Skeletal muscle cell (primary cell): ENCODE results near the gene TARS2.

Experiments
- DNase-seq: peaks from one replicate; pipeline ENCODE4 v3.0.0-alpha.2; 2010; ENCODE audit warnings: low read depth
- H3K4me3 ChIP-seq: 2 replicates; pipeline ENCODE4 v1.5.1; 2011; ENCODE audit warnings: low read depth, mild to moderate bottlenecking, control low read depth, low read length, moderate library complexity

TARS2 gene

GRCh38 chr1:150534002-150534401 is 46.8 kb downstream of the TARS2 start:
- no peak overlapping the region for H3K4me3 ChIP-seq
- DNase-seq, result no peak

- no peak for DNase-seq
- no peak overlapping the region for H3K4me3 ChIP-seq
These were observed 48.5 kb downstream of the TARS2 start for GRCh38 chr1:150535511-150536287.

GRCh38 chr1:150536836-150537731 is 49.9 kb downstream of the TARS2 start:
- no peak overlapping the region for H3K4me3 ChIP-seq
- DNase-seq, result no peak

GRCh38 chr1:150537732-150538684 is 50.8 kb downstream of the TARS2 start:
- no peak overlapping the region for H3K4me3 ChIP-seq
- no peak for DNase-seq

GRCh38 chr1:150543500-150544143 is 56.4 kb downstream of the TARS2 start:
- DNase-seq, result no peak
- H3K4me3 ChIP-seq, result no peak overlapping the region

GRCh38 chr1:150544204-150544603 is 57.0 kb downstream of the TARS2 start:
- DNase-seq, result no peak
- no peak overlapping the region for H3K4me3 ChIP-seq

GRCh38 chr1:150545486-150546032 is 58.3 kb downstream of the TARS2 start:
- H3K4me3 ChIP-seq, result no peak overlapping the region
- DNase-seq, result no peak

- no peak for DNase-seq
- no peak overlapping the region for H3K4me3 ChIP-seq
These were observed 59.2 kb downstream of the TARS2 start for GRCh38 chr1:150546294-150546937.

- H3K4me3 ChIP-seq, result peak overlapping the region; percentile 56
- DNase-seq, result no peak
These were observed 61.1 kb downstream of the TARS2 start for GRCh38 chr1:150548324-150548631.

GRCh38 chr1:150548632-150549495 is 61.6 kb downstream of the TARS2 start, which contains the start of gene ADAMTSL4:
TSS of gene ADAMTSL4 (plus strand) at chr1:150549408. CDS start at chr1:150552289, 2,881 bp downstream.
- no peak for DNase-seq
- peak within 1 kb of the TSS; percentile 56 for H3K4me3 ChIP-seq

- DNase-seq, result no peak
- H3K4me3 ChIP-seq, result peak overlapping the region; percentile 56
These were observed 62.4 kb downstream of the TARS2 start for GRCh38 chr1:150549496-150550221.

GRCh38 chr1:150550222-150551050 is 63.2 kb downstream of the TARS2 start:
- no peak for DNase-seq
- peak overlapping the region; percentile 56 for H3K4me3 ChIP-seq

- no peak for DNase-seq
- no peak overlapping the region for H3K4me3 ChIP-seq
These were observed 64.0 kb downstream of the TARS2 start for GRCh38 chr1:150551051-150551783.

- no peak for DNase-seq
- no peak overlapping the region for H3K4me3 ChIP-seq
These were observed 64.5 kb downstream of the TARS2 start for GRCh38 chr1:150551784-150552127.

- no peak overlapping the region for H3K4me3 ChIP-seq
- DNase-seq, result peak; percentile 93
These were observed 65.1 kb downstream of the TARS2 start for GRCh38 chr1:150552128-150552910.
